HCT116 (cell line): ENCODE results near the gene MFRP. TPM values are rescaled to one million over a fixed set of nuclear protein-coding genes. Genes with fewer than 3 reads are reported as not detected.

Source experiments
- ATAC-seq: fragments of 200-7000 bp; cut with Tn5 transposase; 2 replicates; pipeline ENCODE4 v1.9.1; 2020; ENCODE audit warnings: mild to moderate bottlenecking, moderate library complexity
- Bru-seq: library from RNA; stranded (reverse); fragments of 400-500 nt; gene quantifications from one replicate; lab custom pipeline; 2021; lab: Mats Ljungman, UMichigan
- BruChase-seq, 2 experiments: library from RNA; stranded (reverse); fragments of 400-500 nt; gene quantifications; one replicate each; lab custom pipeline; 2021; lab: Mats Ljungman, UMichigan
- BruUV-seq: library from RNA; stranded (reverse); fragments of 400-500 nt; replicated peaks from 2 replicates; lab custom pipeline; 2021; lab: Mats Ljungman, UMichigan
- CTCF ChIA-PET: fragments of 300-600 bp; sonication (Branson Sonifier 250); formaldehyde crosslinking; loops from one replicate; lab custom pipeline; 2021; ENCODE audit warnings: antibody characterized with exemption; lab: Charles Lee
- POLR2A ChIA-PET: fragments of 300-600, 350-600 bp; sonication (Branson Sonifier 250); formaldehyde crosslinking; loops from one replicate; lab custom pipeline; 2021; ENCODE audit warnings: antibody characterized with exemption; lab: Charles Lee
- RAD21 ChIA-PET, 2 experiments: fragments of 300-600 bp; sonication (Branson Sonifier 250); formaldehyde crosslinking; loops; one replicate each; lab custom pipeline; 2023; ENCODE audit warnings: low total read pairs in 2 of 2; ENCODE audit not compliant: uncharacterized antibody in 2 of 2, unreplicated experiment in 2 of 2, low non-redundant PET in 1 of 2; lab: Charles Lee
- DNase-seq: peaks from one replicate; pipeline ENCODE4 v3.0.0-alpha.2; 2010; ENCODE audit warnings: low read depth, low spot score
- H2AFZ ChIP-seq: fragments of 200-600 bp; shearing (Covaris generic), sonication (generic); 2 replicates; pipeline ENCODE4 v1.6.1; 2017; ENCODE audit warnings: low read depth, mixed run types, mixed read lengths, antibody characterized with exemption, low read length; ENCODE audit not compliant: poor library complexity, severe bottlenecking
- H3K27ac ChIP-seq: 2 replicates; pipeline ENCODE4 v1.5.1; 2012; ENCODE audit warnings: low read depth, low read length
- H3K27me3 ChIP-seq: fragments of 200-600 bp; sonication (generic); 2 replicates; pipeline ENCODE4 v1.6.1; 2016; ENCODE audit warnings: mixed run types, low read length, mixed read lengths; ENCODE audit not compliant: insufficient read depth
- H3K36me3 ChIP-seq, 2 experiments: fragments of 200-500 bp in 1 of 2; fragments of 200-600 bp in 1 of 2; sonication (Bioruptor generic) in 1 of 2; sonication (generic) in 1 of 2; 2 replicates each; pipeline versions ENCODE4 v1.5.1 to v1.6.1; 2014 to 2016; ENCODE audit warnings: low read length in 2 of 2, inconsistent platforms in 1 of 2, mixed read lengths in 1 of 2, mixed run types in 1 of 2; ENCODE audit not compliant: insufficient read depth in 2 of 2, control insufficient read depth in 1 of 2
- H3K4me1 ChIP-seq, 2 experiments: fragments of 200-600 bp in 1 of 2; sonication (generic) in 1 of 2; 2 replicates each; pipeline versions ENCODE4 v1.5.1 to v1.6.1; 2012 to 2017; ENCODE audit warnings: low read length in 2 of 2, inconsistent platforms in 1 of 2, mild to moderate bottlenecking in 1 of 2, mixed read lengths in 1 of 2, mixed run types in 1 of 2, moderate library complexity in 1 of 2; ENCODE audit not compliant: insufficient read depth in 2 of 2, control insufficient read depth in 1 of 2
- H3K4me2 ChIP-seq: fragments of 200-600 bp; sonication (generic); 2 replicates; pipeline ENCODE4 v1.6.1; 2017; ENCODE audit warnings: mixed run types, low read length, mixed read lengths
- H3K4me3 ChIP-seq, 2 experiments: fragments of 200-600 bp in 1 of 2; sonication (generic) in 1 of 2; replicated peaks in 1 of 2; 2 replicates each; pipeline ENCODE4 v1.5.1; 2011 to 2016; ENCODE audit warnings: low read length in 2 of 2, control low read depth in 1 of 2, low read depth in 1 of 2, mild to moderate bottlenecking in 1 of 2, mixed read lengths in 1 of 2, mixed run types in 1 of 2
- H3K79me2 ChIP-seq: fragments of 200-600 bp; sonication (generic); 2 replicates; pipeline ENCODE4 v1.6.1; 2017; ENCODE audit warnings: mild to moderate bottlenecking, mixed run types, low read length, moderate library complexity, mixed read lengths; ENCODE audit not compliant: insufficient read depth
- H3K9ac ChIP-seq: fragments of 200-600 bp; sonication (generic); 2 replicates; pipeline ENCODE4 v1.6.1; 2016; ENCODE audit warnings: low read length, mixed read lengths
- H3K9me2 ChIP-seq: fragments of 200-600 bp; sonication (generic), shearing (Covaris generic); 2 replicates; pipeline ENCODE4 v1.6.1; 2017; ENCODE audit warnings: mixed run types, mild to moderate bottlenecking, moderate library complexity; ENCODE audit not compliant: insufficient read depth
- H3K9me3 ChIP-seq, 2 experiments: fragments of 200-500 bp in 1 of 2; fragments of 200-600 bp in 1 of 2; sonication (Bioruptor generic) in 1 of 2; sonication (generic) in 1 of 2; 2 replicates each; pipeline ENCODE4 v1.6.1; 2014 to 2017; ENCODE audit warnings: low read length in 2 of 2, mixed read lengths in 2 of 2, inconsistent platforms in 1 of 2, low read depth in 1 of 2, mild to moderate bottlenecking in 1 of 2, mixed run types in 1 of 2, moderate library complexity in 1 of 2; ENCODE audit not compliant: control insufficient read depth in 1 of 2, insufficient read depth in 1 of 2
- H4K20me1 ChIP-seq: fragments of 200-600 bp; sonication (generic), shearing (Covaris generic); 2 replicates; pipeline ENCODE4 v1.6.1; 2017; ENCODE audit warnings: mixed run types, mild to moderate bottlenecking, moderate library complexity; ENCODE audit not compliant: insufficient read depth
- CBX3 ChIP-seq: IDR thresholded peaks from 2 replicates; pipeline ENCODE4 v1.6.1; 2012; ENCODE audit warnings: low read depth
- CEBPB ChIP-seq: IDR thresholded peaks from 2 replicates; pipeline ENCODE4 v1.6.1; 2012; ENCODE audit warnings: low read depth
- EGR1 ChIP-seq: IDR thresholded peaks from 2 replicates; pipeline ENCODE4 v1.6.1; 2012; ENCODE audit warnings: low read depth
- POLR2AphosphoS5 ChIP-seq: IDR thresholded peaks from 2 replicates; pipeline ENCODE4 v1.6.1; 2011; ENCODE audit warnings: mild to moderate bottlenecking, low read depth, low read length, moderate library complexity
- SRF ChIP-seq: IDR thresholded peaks from 2 replicates; pipeline ENCODE4 v1.6.1; 2012; ENCODE audit warnings: low read depth
- TCF7L2 ChIP-seq: IDR thresholded peaks from 2 replicates; pipeline ENCODE4 v1.7.0; 2011; ENCODE audit warnings: borderline replicate concordance, inconsistent platforms; ENCODE audit not compliant: insufficient read depth, insufficient read length; ENCODE audit errors: extremely low read depth
- intact Hi-C: fragments of 100-400 bp; cut with micrococcal nuclease; formaldehyde crosslinking; loops from 2 replicates; pipeline ENCODE4 v1.10.0; 2022
- long read RNA-seq: library from polyadenylated mRNA; unstranded; transcript quantifications from one replicate; pipeline ENCODE4 v2.0.0, GENCODE V29; 2021; ENCODE audit not compliant: unreplicated experiment
- polyA plus RNA-seq: library from polyadenylated mRNA; unstranded; fragments of >200 nt; gene quantifications from 2 replicates; pipeline ENCODE4 v1.2.1, GENCODE V29; 2012; ENCODE audit warnings: missing spikeins
- total RNA-seq: library from RNA; stranded (reverse); gene quantifications from one replicate; pipeline ENCODE4 v1.2.1, GENCODE V29; 2021; ENCODE audit not compliant: unreplicated experiment
- TF ChIP-seq, protein P1 (sequence below): IDR thresholded peaks from 2 replicates; pipeline ENCODE4 v1.6.1; 2012

MFRP gene
- not detected for total RNA-seq
- polyA plus RNA-seq, result not detected in 2 replicates
- not detected for Bru-seq, nascent RNA
- not detected for BruChase-seq, experiment 1, labeled RNA remaining after a 6-hour chase
- BruChase-seq, experiment 2, labeled RNA remaining after a 2-hour chase, result not detected
- long read RNA-seq, result 0 reads

DNA sequence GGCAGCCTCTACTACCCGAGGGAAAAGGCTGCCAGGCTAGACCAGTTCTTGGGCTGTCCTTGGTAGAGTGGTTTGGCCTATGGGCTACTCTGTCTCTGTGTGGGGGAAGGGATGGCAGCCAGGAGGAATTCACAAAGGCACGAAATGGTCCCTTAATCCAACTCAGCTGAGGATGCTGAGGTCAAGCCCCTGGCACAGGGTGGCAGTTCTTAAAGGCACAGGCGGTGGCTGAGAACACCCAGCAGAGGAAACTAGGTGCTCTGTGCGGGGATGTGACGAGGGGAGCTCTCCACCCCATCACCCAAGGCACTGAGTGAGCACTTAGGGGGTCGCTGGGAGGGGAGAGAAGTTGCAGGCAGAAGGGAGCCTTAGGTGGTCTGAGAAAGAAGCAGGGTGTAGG lies at the start of gene MFRP:
Gene MFRP (minus strand): TSS at position 101 of the 400 bp plus-strand sequence. CDS start 192 bp downstream, outside the sequence.
- CTCF ChIA-PET, result interaction anchor here (1.6 kb wide), 1 partner anchor 10 kb away, joined by 7 read pairs; no protein-coding TSS in a partner anchor
- no peak within 1 kb of the TSS; the same call in 1 of the 2 replicates for H3K27ac ChIP-seq
- H3K9me2 ChIP-seq, result no peaks in the 10 kb centered on the region
- RAD21 ChIA-PET, result no interaction called here
- H3K79me2 ChIP-seq, result no peaks in the 10 kb centered on the region
- no peak within 1 kb of the TSS for H3K4me3 ChIP-seq
- H4K20me1 ChIP-seq, result no peaks in the 10 kb centered on the region
- intact Hi-C loops, result no loop called here
- no peaks in the 10 kb centered on the region for H3K36me3 ChIP-seq
- H3K27me3 ChIP-seq, result no peaks in the 10 kb centered on the region
- no peak for TF ChIP-seq TCF7L2
- no peak for TF ChIP-seq EGR1
- no peak for TF ChIP-seq CBX3
- no peaks in the 10 kb centered on the region for H3K9me3 ChIP-seq
- POLR2A ChIA-PET, result no interaction called here
- no peak for DNase-seq
- H3K4me2 ChIP-seq, result no peak within 1 kb of the TSS
- H3K9ac ChIP-seq, result no peak within 1 kb of the TSS
- H3K4me1 ChIP-seq, result no peaks in the 10 kb centered on the region
- ATAC-seq, result no peak
- no peak within 1 kb of the TSS for H2AFZ ChIP-seq
- BruUV-seq, result no TSS peak

DNA sequence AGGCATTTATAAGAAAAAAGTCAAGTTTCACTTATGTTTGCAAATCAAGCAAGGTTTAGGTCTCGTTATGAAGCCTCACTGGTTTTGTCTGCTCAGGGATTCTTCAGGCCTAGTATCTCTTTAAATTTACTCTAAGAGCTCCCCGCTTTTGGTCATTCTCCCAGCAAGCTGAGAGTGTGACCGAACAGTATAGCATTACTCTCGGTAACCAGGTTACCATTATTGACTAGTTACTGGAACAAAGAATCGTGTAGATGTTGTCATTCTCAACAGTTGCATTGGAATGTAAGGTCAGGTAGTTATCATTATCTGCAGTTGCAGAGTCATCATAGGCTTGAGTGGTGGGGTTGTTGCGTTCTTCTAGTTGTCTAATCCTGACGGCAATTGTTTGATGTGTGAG lies 44.8 kb upstream of the MFRP start:
- Histone ChIP-seq H3K27ac (no peak overlapping the region), H3K36me3 (no peaks in the 10 kb centered on the region), H3K4me3 (no peak overlapping the region), H3K9me3 (no peaks in the 10 kb centered on the region), H3K27me3 (no peaks in the 10 kb centered on the region), H3K9me2 (no peaks in the 10 kb centered on the region), H4K20me1 (no peaks in the 10 kb centered on the region), H3K9ac (no peak overlapping the region), H3K4me1 (no peaks in the 10 kb centered on the region), H2AFZ (no peak overlapping the region), H3K79me2 (no peaks in the 10 kb centered on the region), H3K4me2 (no peak overlapping the region)
- ChIA-PET POLR2A (no interaction called here), RAD21 (no interaction called here), CTCF (no interaction called here)
- intact Hi-C loops, result no loop called here
- no TSS peak for BruUV-seq
- ATAC-seq (no peak), DNase-seq (no peak)
- TF ChIP-seq POLR2AphosphoS5 (no peak), EGR1 (no peak), CBX3 (no peak), SRF (no peak), CEBPB (no peak)
- TF ChIP-seq, protein P1, sequence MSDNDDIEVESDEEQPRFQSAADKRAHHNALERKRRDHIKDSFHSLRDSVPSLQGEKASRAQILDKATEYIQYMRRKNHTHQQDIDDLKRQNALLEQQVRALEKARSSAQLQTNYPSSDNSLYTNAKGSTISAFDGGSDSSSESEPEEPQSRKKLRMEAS, result no peak
